HEK293 (cell line): ENCODE data around the gene RNF181.

Source experiments
- GLIS2 ChIP-seq: fragments of 450-650 bp; formaldehyde crosslinking; IDR thresholded peaks from 2 replicates; pipeline ENCODE4 v1.5.1; 2016; ENCODE audit warnings: missing biosample characterization, missing genetic modification characterization
- KLF10 ChIP-seq: fragments of 450-650 bp; IDR thresholded peaks from 2 replicates; pipeline ENCODE4 v1.5.1; 2018; ENCODE audit warnings: missing biosample characterization, mild to moderate bottlenecking, missing genetic modification characterization
- KLF8 ChIP-seq: fragments of 450-650 bp; formaldehyde crosslinking; IDR thresholded peaks from 2 replicates; pipeline ENCODE4 v1.5.1; 2016; ENCODE audit warnings: missing biosample characterization, missing genetic modification characterization
- MZF1 ChIP-seq: fragments of 450-650 bp; formaldehyde crosslinking; IDR thresholded peaks from 2 replicates; pipeline ENCODE4 v1.5.1; 2017; ENCODE audit warnings: missing biosample characterization, missing genetic modification characterization, borderline replicate concordance
- SCRT1 ChIP-seq: fragments of 450-650 bp; formaldehyde crosslinking; IDR thresholded peaks from 2 replicates; pipeline ENCODE4 v1.5.1; 2016; ENCODE audit warnings: missing biosample characterization, missing genetic modification characterization, borderline replicate concordance
- ZBTB1 ChIP-seq: fragments of 450-650 bp; formaldehyde crosslinking; IDR thresholded peaks from 2 replicates; pipeline ENCODE4 v1.5.1; 2016; ENCODE audit warnings: missing biosample characterization, missing genetic modification characterization
- ZBTB17 ChIP-seq: fragments of 450-650 bp; formaldehyde crosslinking; IDR thresholded peaks from 2 replicates; pipeline ENCODE4 v1.5.1; 2016; ENCODE audit warnings: missing biosample characterization, missing genetic modification characterization
- ZBTB20 ChIP-seq: fragments of 450-650 bp; formaldehyde crosslinking; IDR thresholded peaks from 2 replicates; pipeline ENCODE4 v1.5.1; 2016; ENCODE audit warnings: missing biosample characterization, missing genetic modification characterization
- ZBTB21 ChIP-seq: fragments of 450-650 bp; formaldehyde crosslinking; IDR thresholded peaks from 2 replicates; pipeline ENCODE4 v1.5.1; 2017; ENCODE audit warnings: missing biosample characterization, missing genetic modification characterization
- ZBTB8A ChIP-seq: fragments of 450-650 bp; formaldehyde crosslinking; IDR thresholded peaks from 2 replicates; pipeline ENCODE4 v1.5.1; 2016; ENCODE audit warnings: missing biosample characterization, missing genetic modification characterization
- ZFP3 ChIP-seq: fragments of 450-650 bp; formaldehyde crosslinking; IDR thresholded peaks from 2 replicates; pipeline ENCODE4 v1.5.1; 2016; ENCODE audit warnings: low read depth, missing biosample characterization, missing genetic modification characterization
- ZIC2 ChIP-seq: fragments of 450-650 bp; formaldehyde crosslinking; IDR thresholded peaks from 2 replicates; pipeline ENCODE4 v1.5.1; 2016; ENCODE audit warnings: missing biosample characterization, missing genetic modification characterization
- ZNF223 ChIP-seq: fragments of 450-650 bp; formaldehyde crosslinking; IDR thresholded peaks from 2 replicates; pipeline ENCODE4 v1.5.1; 2016; ENCODE audit warnings: missing biosample characterization, missing genetic modification characterization
- ZNF239 ChIP-seq: fragments of 450-650 bp; formaldehyde crosslinking; IDR thresholded peaks from 2 replicates; pipeline ENCODE4 v1.5.1; 2016; ENCODE audit warnings: missing biosample characterization, missing genetic modification characterization
- ZNF335 ChIP-seq: fragments of 450-650 bp; formaldehyde crosslinking; conservative IDR thresholded peaks from 2 replicates; pipeline ENCODE4 v1.5.1; 2016; ENCODE audit warnings: missing biosample characterization, missing genetic modification characterization
- ZNF394 ChIP-seq: fragments of 450-650 bp; formaldehyde crosslinking; IDR thresholded peaks from 2 replicates; pipeline ENCODE4 v1.5.1; 2016; ENCODE audit warnings: missing biosample characterization, missing genetic modification characterization, mild to moderate bottlenecking, moderate library complexity, borderline replicate concordance
- ZNF549 ChIP-seq: fragments of 450-650 bp; IDR thresholded peaks from 2 replicates; pipeline ENCODE4 v1.5.1; 2018; ENCODE audit warnings: missing biosample characterization, missing genetic modification characterization, mild to moderate bottlenecking, inconsistent platforms, moderate library complexity
- ZNF558 ChIP-seq: fragments of 450-650 bp; formaldehyde crosslinking; IDR thresholded peaks from 2 replicates; pipeline ENCODE4 v1.5.1; 2016; ENCODE audit warnings: missing biosample characterization, missing genetic modification characterization
- ZNF596 ChIP-seq: fragments of 450-650 bp; IDR thresholded peaks from 2 replicates; pipeline ENCODE4 v1.5.0; 2018; ENCODE audit warnings: missing biosample characterization, mild to moderate bottlenecking, missing genetic modification characterization, moderate library complexity
- ZNF747 ChIP-seq: fragments of 450-650 bp; formaldehyde crosslinking; IDR thresholded peaks from 2 replicates; pipeline ENCODE4 v1.5.1; 2016; ENCODE audit warnings: missing biosample characterization, missing genetic modification characterization
- ZNF76 ChIP-seq: fragments of 450-650 bp; formaldehyde crosslinking; IDR thresholded peaks from 2 replicates; pipeline ENCODE4; 2016; ENCODE audit warnings: low read depth, missing biosample characterization, missing genetic modification characterization, borderline replicate concordance
- ZSCAN16 ChIP-seq: fragments of 450-650 bp; formaldehyde crosslinking; IDR thresholded peaks from 2 replicates; pipeline ENCODE4 v1.5.1; 2016; ENCODE audit warnings: missing biosample characterization, missing genetic modification characterization
- TF ChIP-seq, protein P1 (sequence below): fragments of 450-650 bp; formaldehyde crosslinking; IDR thresholded peaks from 2 replicates; pipeline ENCODE4 v1.5.1; 2016; ENCODE audit warnings: missing biosample characterization, missing genetic modification characterization
- TF ChIP-seq, protein P2 (sequence below): fragments of 450-650 bp; formaldehyde crosslinking; IDR thresholded peaks from 2 replicates; pipeline ENCODE4 v1.5.1; 2016; ENCODE audit warnings: missing biosample characterization, missing genetic modification characterization
- TF ChIP-seq, protein P3 (sequence below): fragments of 450-650 bp; formaldehyde crosslinking; IDR thresholded peaks from 2 replicates; pipeline ENCODE4 v1.5.1; 2016; ENCODE audit warnings: missing biosample characterization, missing genetic modification characterization
- TF ChIP-seq, protein P4 (sequence below): fragments of 450-650 bp; formaldehyde crosslinking; IDR thresholded peaks from 2 replicates; pipeline ENCODE4 v1.5.1; 2016; ENCODE audit warnings: missing biosample characterization, missing genetic modification characterization

The RNF181 gene

DNA sequence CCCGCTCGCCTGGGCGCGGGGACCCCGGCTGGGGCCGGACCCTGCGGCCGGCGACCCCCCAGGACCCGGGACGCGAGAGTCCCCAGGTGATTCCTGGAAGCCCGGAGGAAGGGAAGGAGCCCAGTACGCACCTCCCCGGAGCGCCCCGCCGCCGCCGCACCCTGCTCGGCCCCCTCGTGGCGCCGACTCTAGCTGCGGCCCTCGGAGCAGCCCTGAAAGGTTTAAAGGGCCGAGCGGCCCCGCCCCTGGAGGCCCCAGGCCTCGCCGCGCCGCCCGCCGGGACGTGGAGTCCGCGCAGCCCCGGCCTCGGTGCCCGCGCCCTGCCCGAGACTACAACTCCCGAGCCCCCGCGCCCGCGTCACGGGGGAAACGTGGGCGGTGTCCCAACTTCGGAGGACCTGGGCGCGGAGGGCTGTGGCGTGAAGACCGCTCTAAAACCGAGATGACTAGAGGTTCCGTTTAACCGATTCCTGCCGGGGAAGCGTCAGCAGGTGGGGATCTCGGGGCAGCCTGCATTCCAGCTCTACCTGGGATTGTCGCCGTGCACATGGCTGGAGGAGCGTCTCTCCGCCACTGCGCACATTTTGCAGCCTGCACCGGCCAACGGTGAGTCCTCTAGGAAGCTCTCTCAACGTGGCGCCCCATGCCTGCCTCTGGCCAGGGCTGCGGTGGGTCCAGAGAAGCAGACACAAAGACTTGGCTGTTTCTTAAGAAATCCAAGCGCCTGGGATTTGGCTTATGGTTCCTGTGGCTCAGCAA, 7.1 kb downstream of the RNF181 start, which contains the start of gene TMEM150A (continued):
- TF ChIP-seq GLIS2 (peak; percentile 51), ZBTB20 (tag by site-specific recombination) (peak; percentile 78), ZFP3 (tag by site-specific recombination) (no peak), ZNF596 (tag by site-specific recombination) (no peak), ZNF394 (no peak), SCRT1 (no peak), KLF10 (peak; percentile 90; the same call in 1 of the 2 replicates), ZNF335 (tag by site-specific recombination) (peak; percentile 83), ZSCAN16 (tag by site-specific recombination) (no peak), ZBTB1 (tag by site-specific recombination) (no peak), ZNF549 (tag by site-specific recombination) (no peak), ZNF223 (tag by site-specific recombination) (no peak), ZBTB21 (tag by site-specific recombination) (no peak), ZBTB17 (peak; percentile 76), ZIC2 (peak; percentile 25; the same call in 1 of the 2 replicates), ZBTB8A (tag by site-specific recombination) (peak; percentile 70; the same call in 1 of the 2 replicates), ZNF747 (tag by site-specific recombination) (no peak), ZNF239 (no peak), ZNF76 (peak; percentile 80), ZNF558 (no peak), MZF1 (tag by site-specific recombination) (no peak), KLF8 (tag by site-specific recombination) (peak; percentile 39; the same call in 1 of the 2 replicates)
- TF ChIP-seq, protein P1, sequence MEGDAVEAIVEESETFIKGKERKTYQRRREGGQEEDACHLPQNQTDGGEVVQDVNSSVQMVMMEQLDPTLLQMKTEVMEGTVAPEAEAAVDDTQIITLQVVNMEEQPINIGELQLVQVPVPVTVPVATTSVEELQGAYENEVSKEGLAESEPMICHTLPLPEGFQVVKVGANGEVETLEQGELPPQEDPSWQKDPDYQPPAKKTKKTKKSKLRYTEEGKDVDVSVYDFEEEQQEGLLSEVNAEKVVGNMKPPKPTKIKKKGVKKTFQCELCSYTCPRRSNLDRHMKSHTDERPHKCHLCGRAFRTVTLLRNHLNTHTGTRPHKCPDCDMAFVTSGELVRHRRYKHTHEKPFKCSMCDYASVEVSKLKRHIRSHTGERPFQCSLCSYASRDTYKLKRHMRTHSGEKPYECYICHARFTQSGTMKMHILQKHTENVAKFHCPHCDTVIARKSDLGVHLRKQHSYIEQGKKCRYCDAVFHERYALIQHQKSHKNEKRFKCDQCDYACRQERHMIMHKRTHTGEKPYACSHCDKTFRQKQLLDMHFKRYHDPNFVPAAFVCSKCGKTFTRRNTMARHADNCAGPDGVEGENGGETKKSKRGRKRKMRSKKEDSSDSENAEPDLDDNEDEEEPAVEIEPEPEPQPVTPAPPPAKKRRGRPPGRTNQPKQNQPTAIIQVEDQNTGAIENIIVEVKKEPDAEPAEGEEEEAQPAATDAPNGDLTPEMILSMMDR (tag by site-specific recombination), result 0 out of 2 replicates have a peak, but pooled peaks have one; percentile 29
- TF ChIP-seq, protein P2, sequence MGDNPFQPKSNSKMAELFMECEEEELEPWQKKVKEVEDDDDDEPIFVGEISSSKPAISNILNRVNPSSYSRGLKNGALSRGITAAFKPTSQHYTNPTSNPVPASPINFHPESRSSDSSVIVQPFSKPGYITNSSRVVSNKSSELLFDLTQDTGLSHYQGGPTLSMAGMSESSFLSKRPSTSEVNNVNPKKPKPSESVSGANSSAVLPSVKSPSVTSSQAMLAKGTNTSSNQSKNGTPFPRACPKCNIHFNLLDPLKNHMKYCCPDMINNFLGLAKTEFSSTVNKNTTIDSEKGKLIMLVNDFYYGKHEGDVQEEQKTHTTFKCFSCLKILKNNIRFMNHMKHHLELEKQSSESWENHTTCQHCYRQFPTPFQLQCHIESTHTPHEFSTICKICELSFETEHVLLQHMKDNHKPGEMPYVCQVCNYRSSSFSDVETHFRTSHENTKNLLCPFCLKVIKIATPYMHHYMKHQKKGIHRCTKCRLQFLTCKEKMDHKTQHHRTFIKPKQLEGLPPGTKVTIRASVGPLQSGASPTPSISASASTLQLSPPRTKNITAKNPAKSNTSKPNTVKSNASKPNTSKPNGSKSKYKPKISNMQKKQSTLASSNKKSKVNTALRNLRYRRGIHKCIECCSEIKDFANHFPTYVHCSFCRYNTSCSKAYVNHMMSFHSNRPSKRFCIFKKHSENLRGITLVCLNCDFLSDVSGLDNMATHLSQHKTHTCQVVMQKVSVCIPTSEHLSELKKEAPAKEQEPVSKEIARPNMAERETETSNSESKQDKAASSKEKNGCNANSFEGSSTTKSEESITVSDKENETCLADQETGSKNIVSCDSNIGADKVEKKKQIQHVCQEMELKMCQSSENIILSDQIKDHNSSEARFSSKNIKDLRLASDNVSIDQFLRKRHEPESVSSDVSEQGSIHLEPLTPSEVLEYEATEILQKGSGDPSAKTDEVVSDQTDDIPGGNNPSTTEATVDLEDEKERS (tag by site-specific recombination), result no peak
- TF ChIP-seq, protein P3, sequence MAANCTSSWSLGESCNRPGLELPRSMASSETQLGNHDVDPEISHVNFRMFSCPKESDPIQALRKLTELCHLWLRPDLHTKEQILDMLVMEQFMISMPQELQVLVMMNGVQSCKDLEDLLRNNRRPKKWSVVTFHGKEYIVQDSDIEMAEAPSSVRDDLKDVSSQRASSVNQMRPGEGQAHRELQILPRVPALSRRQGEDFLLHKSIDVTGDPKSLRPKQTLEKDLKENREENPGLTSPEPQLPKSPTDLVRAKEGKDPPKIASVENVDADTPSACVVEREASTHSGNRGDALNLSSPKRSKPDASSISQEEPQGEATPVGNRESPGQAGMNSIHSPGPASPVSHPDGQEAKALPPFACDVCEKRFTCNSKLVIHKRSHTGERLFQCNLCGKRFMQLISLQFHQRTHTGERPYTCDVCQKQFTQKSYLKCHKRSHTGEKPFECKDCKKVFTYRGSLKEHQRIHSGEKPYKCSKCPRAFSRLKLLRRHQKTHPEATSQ, result no peak
- TF ChIP-seq, protein P4, sequence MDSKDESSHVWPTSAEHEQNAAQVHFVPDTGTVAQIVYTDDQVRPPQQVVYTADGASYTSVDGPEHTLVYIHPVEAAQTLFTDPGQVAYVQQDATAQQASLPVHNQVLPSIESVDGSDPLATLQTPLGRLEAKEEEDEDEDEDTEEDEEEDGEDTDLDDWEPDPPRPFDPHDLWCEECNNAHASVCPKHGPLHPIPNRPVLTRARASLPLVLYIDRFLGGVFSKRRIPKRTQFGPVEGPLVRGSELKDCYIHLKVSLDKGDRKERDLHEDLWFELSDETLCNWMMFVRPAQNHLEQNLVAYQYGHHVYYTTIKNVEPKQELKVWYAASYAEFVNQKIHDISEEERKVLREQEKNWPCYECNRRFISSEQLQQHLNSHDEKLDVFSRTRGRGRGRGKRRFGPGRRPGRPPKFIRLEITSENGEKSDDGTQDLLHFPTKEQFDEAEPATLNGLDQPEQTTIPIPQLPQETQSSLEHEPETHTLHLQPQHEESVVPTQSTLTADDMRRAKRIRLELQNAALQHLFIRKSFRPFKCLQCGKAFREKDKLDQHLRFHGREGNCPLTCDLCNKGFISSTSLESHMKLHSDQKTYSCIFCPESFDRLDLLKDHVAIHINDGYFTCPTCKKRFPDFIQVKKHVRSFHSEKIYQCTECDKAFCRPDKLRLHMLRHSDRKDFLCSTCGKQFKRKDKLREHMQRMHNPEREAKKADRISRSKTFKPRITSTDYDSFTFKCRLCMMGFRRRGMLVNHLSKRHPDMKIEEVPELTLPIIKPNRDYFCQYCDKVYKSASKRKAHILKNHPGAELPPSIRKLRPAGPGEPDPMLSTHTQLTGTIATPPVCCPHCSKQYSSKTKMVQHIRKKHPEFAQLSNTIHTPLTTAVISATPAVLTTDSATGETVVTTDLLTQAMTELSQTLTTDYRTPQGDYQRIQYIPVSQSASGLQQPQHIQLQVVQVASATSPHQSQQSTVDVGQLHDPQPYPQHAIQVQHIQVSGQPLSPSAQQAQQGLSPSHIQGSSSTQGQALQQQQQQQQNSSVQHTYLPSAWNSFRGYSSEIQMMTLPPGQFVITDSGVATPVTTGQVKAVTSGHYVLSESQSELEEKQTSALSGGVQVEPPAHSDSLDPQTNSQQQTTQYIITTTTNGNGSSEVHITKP, result no peak
